Muscle of leg (tissue), 11 donors: ENCODE data around the gene SLC25A38. TPM values are rescaled to one million over a fixed set of nuclear protein-coding genes. Genes with fewer than 3 reads are reported as not detected.

ENCODE experiments used
- DNase-seq: peaks from one replicate; pipeline ENCODE4 v3.0.0; 2013
- H3K27ac ChIP-seq: one replicate; pipeline ENCODE4 v1.5.1; 2013; ENCODE audit warnings: mild to moderate bottlenecking, low read length, control low read depth
- H3K27me3 ChIP-seq: one replicate; pipeline ENCODE4 v1.6.1; 2013; ENCODE audit warnings: low read length; ENCODE audit not compliant: control insufficient read depth, insufficient read depth
- H3K36me3 ChIP-seq: one replicate; pipeline ENCODE4 v1.6.1; 2013; ENCODE audit warnings: low read length; ENCODE audit not compliant: control insufficient read depth, insufficient read depth
- H3K4me1 ChIP-seq: one replicate; pipeline ENCODE4 v1.6.1; 2013; ENCODE audit warnings: low read length; ENCODE audit not compliant: control insufficient read depth, insufficient read depth
- H3K4me3 ChIP-seq: one replicate; pipeline ENCODE4 v1.5.1; 2013; ENCODE audit warnings: low read length, control low read depth
- H3K9me3 ChIP-seq: replicated peaks from 2 replicates; pipeline ENCODE4 v1.6.1; 2013; ENCODE audit warnings: low read depth, low read length; ENCODE audit not compliant: control insufficient read depth
- WGBS: methylation state at CpG from one replicate; pipeline ENCODE4 v1.1.5; 2013; ENCODE audit warnings: missing lambda C conversion rate; ENCODE audit not compliant: insufficient coverage; 5-methylcytosine and 5-hydroxymethylcytosine counted together
- polyA plus RNA-seq, 8 donors: library from polyadenylated mRNA; unstranded; fragments of 120-200 nt; gene quantifications; one replicate each; pipeline versions ENCODE4 v1.2.1 to v1.2.3, GENCODE V29; 2013; ENCODE audit warnings: inconsistent platforms in 1 of 8, low replicate concordance in 1 of 8; ENCODE audit not compliant: insufficient read length in 8 of 8, insufficient read depth in 1 of 8
- total RNA-seq: library from RNA; stranded (reverse); fragments of 120-200 nt; gene quantifications from one replicate; pipeline ENCODE4 v1.2.4, GENCODE V29; 2013

Gene SLC25A38
- total and polyA plus RNA-seq, 9 donors: 12.6 to 19.4 (median 16.2) TPM

GRCh38 chr3:39446444-39446843 is 63.3 kb downstream of the SLC25A38 start:
- no peak overlapping the region for H3K27ac ChIP-seq
- H3K27me3 ChIP-seq: no peaks in the 10 kb centered on the region
- H3K4me3 ChIP-seq: no peak overlapping the region
- no peaks in the 10 kb centered on the region for H3K36me3 ChIP-seq
- peaks cover 3% of the 10 kb centered on the region for H3K4me1 ChIP-seq
- DNase-seq: no peak
- no peaks in the 10 kb centered on the region for H3K9me3 ChIP-seq
- WGBS: no CpG with 5 or more reads among the region's 2 CpGs

Other genes with a start within 250 kb of the SLC25A38 start
- gene CSRNP1, start 229.8 kb upstream of the SLC25A38 start, total RNA-seq: 4.3 TPM
- 1 to 10 TPM; 3.7 to 9.3 (median 5.7) TPM for gene CSRNP1, start 229.8 kb upstream of the SLC25A38 start, polyA plus RNA-seq
- gene XIRP1, start 190.8 kb upstream of the SLC25A38 start, total RNA-seq: 79.4 TPM
- 100 to 1,000 TPM in 7 of 8 donors, 10 to 100 TPM in 1; 95.0 to 271 (median 152) TPM for gene XIRP1, start 190.8 kb upstream of the SLC25A38 start, polyA plus RNA-seq
- gene CX3CR1, start 103.3 kb upstream of the SLC25A38 start, total RNA-seq: 1.5 TPM
- gene CX3CR1, start 103.3 kb upstream of the SLC25A38 start, polyA plus RNA-seq: 1 to 10 TPM; 2.0 to 5.7 (median 4.0) TPM
- not detected for gene CCR8, start 53.7 kb upstream of the SLC25A38 start, total RNA-seq
- gene CCR8, start 53.7 kb upstream of the SLC25A38 start, polyA plus RNA-seq: under 1 TPM in 1 of 8 donors, not detected in 7; 0.10 TPM
- gene RPSA, start 23.4 kb downstream of the SLC25A38 start, total RNA-seq: 1,762 TPM
- gene RPSA, start 23.4 kb downstream of the SLC25A38 start, polyA plus RNA-seq: 1,000 to 10,000 TPM; 2,023 to 2,525 (median 2,216) TPM
- gene MOBP, start 84.3 kb downstream of the SLC25A38 start, total RNA-seq: not detected
- gene MOBP, start 84.3 kb downstream of the SLC25A38 start, polyA plus RNA-seq: under 1 TPM in 6 of 8 donors, not detected in 2; 0.03 to 0.14 (median 0.05) TPM